ENCODE results near the gene PGAP1. TPM values are rescaled to one million over a fixed set of nuclear protein-coding genes. Genes with fewer than 3 reads are reported as not detected.

The PGAP1 gene
- 31.6 TPM for total RNA-seq

DNA sequence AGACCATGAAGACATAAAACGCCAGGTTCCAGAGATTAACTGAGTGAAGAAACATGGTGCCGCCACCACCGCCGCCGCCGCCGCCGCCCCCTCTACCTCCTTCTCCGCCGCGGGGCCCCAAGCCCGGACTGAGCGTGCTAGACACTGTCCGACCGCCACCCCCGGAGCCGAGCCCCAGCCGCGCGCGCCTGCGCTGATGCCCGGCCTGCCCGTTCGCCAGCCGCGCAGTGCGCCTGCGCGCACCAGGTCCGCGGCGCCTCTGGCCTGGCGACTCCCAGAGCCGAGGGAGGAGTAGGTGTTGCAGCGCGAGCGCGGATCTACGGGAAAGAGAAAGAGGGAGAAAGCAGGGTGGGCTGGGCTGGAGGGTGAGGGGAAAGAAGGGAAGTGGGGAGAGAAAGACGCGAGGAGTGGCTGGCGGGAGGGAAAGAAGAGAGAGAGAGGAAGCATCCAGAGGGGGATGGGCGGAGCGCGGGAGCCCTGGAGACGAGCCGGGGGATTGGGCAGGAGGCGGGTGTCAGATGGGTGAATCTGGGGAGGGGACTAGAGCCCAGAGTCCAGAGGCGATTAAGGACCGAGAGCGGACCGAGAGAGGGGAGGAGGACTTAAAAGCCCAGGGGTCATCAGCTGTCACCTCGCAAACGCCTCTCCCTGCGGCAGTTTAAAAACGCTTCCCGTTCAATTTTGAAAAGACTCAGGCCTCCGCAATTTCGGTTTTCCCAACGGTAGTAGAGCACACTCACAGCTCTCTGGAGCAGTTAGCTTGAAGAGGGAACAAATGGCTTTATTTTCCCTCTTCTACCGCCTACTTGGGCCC is at the start of gene PGAP1:
Gene PGAP1 (minus strand): TSS at position 146 of the 814 bp plus-strand sequence. CDS start 91 bp downstream, at position 55.

GRCh38 chr2:196809260-196809659 is 117.2 kb downstream of the PGAP1 start, which contains the start of gene C2orf66:
Gene C2orf66 (minus strand): TSS chr2:196809355. CDS start chr2:196809336, 19 bp downstream.

Small RNA genes lying within 50 kb of the gene (small RNA-seq; reads per million reads assigned to genes)
- gene AC012486.1 (ENCODE audit: low replicate concordance), result not detected

Other genes starting within 250 kb of the PGAP1 start
- gene GTF3C3, start 127.0 kb downstream of the PGAP1 start, total RNA-seq, result 48.6 TPM
- gene C2orf66, start 117.4 kb downstream of the PGAP1 start, total RNA-seq, result not detected

All from metanephros (tissue), 2 donors.